Activated CD8-positive, alpha-beta memory T cell treated with anti-CD3 and anti-CD28 coated beads for 24 hours (primary cell): ENCODE measurements around the gene HLA-G.
A peak's percentile ranks its signal among the peaks of the same experiment; 100 is the strongest.
"Not testable (repeated sequence)": the region's sequence is repeated elsewhere in the genome, so short reads cannot be mapped to it uniquely, and the experiment has no call there.

ENCODE experiments used
- DNase-seq: peaks from one replicate; pipeline ENCODE4 v3.0.0-alpha.2; 2020

HLA-G gene

GRCh38 chr6:29827579-29828470 lies at the start of gene HLA-G:
HLA-G (plus strand) TSS chr6:29827825; CDS start chr6:29827845, 20 bp downstream.
- no peak for DNase-seq

- not testable (repeated sequence) for DNase-seq
Observed at GRCh38 chr6:29780019-29780698, 47.5 kb upstream of the HLA-G start.

- DNase-seq = no peak
Observed at GRCh38 chr6:29789176-29789575, 38.4 kb upstream of the HLA-G start.

GRCh38 chr6:29790626-29791025 lies 37.0 kb upstream of the HLA-G start:
- no peak for DNase-seq

- no peak for DNase-seq
Observed at GRCh38 chr6:29791162-29791561, 36.5 kb upstream of the HLA-G start.

GRCh38 chr6:29791786-29792122 lies 35.9 kb upstream of the HLA-G start:
- DNase-seq = no peak

GRCh38 chr6:29792123-29793035 lies 35.2 kb upstream of the HLA-G start:
- peak; percentile 89 for DNase-seq

- no peak for DNase-seq
Observed at GRCh38 chr6:29793036-29793356, 34.6 kb upstream of the HLA-G start.

- no peak for DNase-seq
Observed at GRCh38 chr6:29793796-29794195, 33.8 kb upstream of the HLA-G start.

- no peak for DNase-seq
Observed at GRCh38 chr6:29796026-29796425, 31.6 kb upstream of the HLA-G start.

GRCh38 chr6:29797135-29797534 lies 30.5 kb upstream of the HLA-G start:
- DNase-seq = no peak

GRCh38 chr6:29797966-29798365 lies 29.7 kb upstream of the HLA-G start:
- DNase-seq = no peak

GRCh38 chr6:29800254-29800653 lies 27.4 kb upstream of the HLA-G start:
- no peak for DNase-seq

GRCh38 chr6:29806387-29806786 lies 21.2 kb upstream of the HLA-G start:
- no peak for DNase-seq

GRCh38 chr6:29809249-29809648 lies 18.4 kb upstream of the HLA-G start:
- DNase-seq = no peak

- no peak for DNase-seq
Observed at GRCh38 chr6:29810371-29810770, 17.3 kb upstream of the HLA-G start.

GRCh38 chr6:29811377-29811776 lies 16.2 kb upstream of the HLA-G start:
- DNase-seq = no peak

- DNase-seq = no peak
Observed at GRCh38 chr6:29813066-29813465, 14.6 kb upstream of the HLA-G start.

GRCh38 chr6:29813809-29814208 lies 13.8 kb upstream of the HLA-G start:
- DNase-seq = no peak

GRCh38 chr6:29814379-29815117 lies 13.1 kb upstream of the HLA-G start:
- DNase-seq = no peak

GRCh38 chr6:29815118-29815750 lies 12.4 kb upstream of the HLA-G start:
- DNase-seq = no peak

GRCh38 chr6:29816030-29816429 lies 11.6 kb upstream of the HLA-G start:
- DNase-seq = no peak
